NCI-H82 treated with DMSO at 0.1 percent for 48 hours (cell line): ENCODE results near the gene ABHD4.

Source experiments
- DNase-seq: peaks from one replicate; lab custom pipeline; 2025; ENCODE audit not compliant: unreplicated experiment; lab: John Stamatoyannopoulos, UW

The ABHD4 gene

GRCh38 chr14:22660654-22661053 lies 62.6 kb downstream of the ABHD4 start:
- no peak for DNase-seq
